GM12872 (cell line): ENCODE data around the gene CLINT1.

Experiments used
- TF ChIP-seq, protein P1 (sequence below): IDR thresholded peaks from 3 replicates; pipeline ENCODE4 v1.5.1; 2011; ENCODE audit warnings: low read depth, mild to moderate bottlenecking, low read length, moderate library complexity; ENCODE audit not compliant: insufficient read depth

CLINT1 gene

DNA sequence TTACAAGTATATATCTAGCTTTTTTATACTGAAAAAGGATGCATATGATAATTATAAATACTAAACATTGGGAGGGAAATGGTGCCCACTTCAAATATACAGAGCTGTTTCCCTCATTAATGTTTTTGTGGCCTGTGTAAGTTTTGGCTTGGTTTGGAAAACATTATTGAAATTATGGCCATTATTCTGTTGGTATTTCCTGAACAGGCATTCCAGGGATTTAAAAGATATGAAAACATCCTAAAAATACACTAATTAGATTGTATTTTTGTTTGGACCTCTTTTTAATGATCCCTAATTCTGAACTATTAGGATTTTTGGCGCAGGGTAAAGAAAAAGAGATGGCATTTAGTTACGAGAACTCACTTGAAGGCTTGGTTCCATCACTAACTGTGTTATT, 50.9 kb downstream of the CLINT1 start:
- TF ChIP-seq, protein P1, sequence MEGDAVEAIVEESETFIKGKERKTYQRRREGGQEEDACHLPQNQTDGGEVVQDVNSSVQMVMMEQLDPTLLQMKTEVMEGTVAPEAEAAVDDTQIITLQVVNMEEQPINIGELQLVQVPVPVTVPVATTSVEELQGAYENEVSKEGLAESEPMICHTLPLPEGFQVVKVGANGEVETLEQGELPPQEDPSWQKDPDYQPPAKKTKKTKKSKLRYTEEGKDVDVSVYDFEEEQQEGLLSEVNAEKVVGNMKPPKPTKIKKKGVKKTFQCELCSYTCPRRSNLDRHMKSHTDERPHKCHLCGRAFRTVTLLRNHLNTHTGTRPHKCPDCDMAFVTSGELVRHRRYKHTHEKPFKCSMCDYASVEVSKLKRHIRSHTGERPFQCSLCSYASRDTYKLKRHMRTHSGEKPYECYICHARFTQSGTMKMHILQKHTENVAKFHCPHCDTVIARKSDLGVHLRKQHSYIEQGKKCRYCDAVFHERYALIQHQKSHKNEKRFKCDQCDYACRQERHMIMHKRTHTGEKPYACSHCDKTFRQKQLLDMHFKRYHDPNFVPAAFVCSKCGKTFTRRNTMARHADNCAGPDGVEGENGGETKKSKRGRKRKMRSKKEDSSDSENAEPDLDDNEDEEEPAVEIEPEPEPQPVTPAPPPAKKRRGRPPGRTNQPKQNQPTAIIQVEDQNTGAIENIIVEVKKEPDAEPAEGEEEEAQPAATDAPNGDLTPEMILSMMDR = no peak

DNA sequence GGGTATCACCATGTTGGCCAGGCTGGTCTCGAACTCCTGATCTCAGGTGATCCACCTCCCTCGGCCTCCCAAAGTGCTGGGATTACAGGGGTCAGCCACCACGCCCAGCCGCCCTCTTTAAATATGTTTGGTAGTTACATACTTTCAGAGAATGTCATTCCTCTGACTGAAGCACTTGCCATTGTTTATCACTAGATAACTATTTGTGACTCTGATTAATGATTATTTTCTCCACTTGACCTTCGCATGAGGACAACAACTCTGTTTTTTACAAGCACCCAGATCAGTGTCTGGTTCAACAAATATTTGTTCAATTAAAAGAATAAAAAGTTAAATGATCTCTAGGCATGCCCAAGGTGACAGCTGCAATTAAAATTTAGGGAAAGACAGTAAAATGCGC, 56.2 kb downstream of the CLINT1 start:
- TF ChIP-seq, protein P1 = no peak

DNA sequence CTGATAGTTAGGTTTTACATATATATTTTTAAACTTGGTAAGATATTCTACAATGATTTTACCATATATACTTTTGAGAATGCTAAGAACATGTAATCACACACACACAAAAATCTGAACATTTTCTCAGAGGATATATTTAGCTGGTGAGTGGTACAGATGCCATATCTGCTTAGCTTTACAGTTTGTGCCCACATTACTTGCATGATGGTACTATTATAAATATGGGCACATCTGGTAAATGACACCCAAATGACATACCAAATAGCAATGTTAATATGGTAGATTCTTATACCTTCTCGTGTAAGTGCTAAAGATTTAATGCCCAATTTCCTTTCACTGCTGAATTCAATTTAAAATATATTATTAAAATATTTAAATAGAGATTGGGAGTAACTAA, 58.8 kb downstream of the CLINT1 start:
- TF ChIP-seq, protein P1 = no peak

DNA sequence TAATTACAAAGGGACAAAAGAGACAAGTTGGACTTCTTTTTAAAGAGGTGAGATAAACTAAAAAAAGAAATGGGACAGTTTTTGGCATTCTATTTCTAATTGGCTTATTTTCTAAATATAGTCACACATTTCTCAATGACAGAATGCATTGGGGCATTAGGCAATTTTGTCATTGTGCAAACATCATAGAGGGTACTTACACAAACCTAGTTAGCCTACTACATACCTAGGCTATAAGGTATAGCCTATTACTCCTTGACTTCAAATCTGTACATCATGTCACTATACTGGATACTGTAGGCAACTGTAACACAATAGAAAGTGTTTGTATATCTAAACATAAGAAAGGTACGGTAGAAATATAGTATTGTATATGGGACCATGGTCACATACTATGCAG, 59.4 kb downstream of the CLINT1 start:
- TF ChIP-seq, protein P1 = no peak

DNA sequence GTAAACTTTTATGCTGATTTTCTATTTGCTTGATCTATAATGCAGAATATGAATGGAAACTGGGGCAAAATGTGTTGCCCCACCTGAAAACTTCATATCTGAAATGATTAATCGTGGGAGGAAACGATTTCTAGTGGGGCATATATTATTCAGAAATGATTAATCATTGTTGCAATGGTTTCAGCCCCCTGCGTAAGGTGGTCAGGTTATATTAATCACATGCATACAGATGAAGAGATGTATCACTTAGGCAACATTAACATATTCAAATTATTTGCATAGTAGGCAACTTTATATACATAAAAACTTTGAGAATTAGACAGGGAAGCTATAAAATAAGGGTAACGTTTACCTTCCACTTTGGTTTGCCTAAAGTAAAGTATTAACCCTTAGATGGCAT, 65.6 kb downstream of the CLINT1 start:
- TF ChIP-seq, protein P1 = no peak

DNA sequence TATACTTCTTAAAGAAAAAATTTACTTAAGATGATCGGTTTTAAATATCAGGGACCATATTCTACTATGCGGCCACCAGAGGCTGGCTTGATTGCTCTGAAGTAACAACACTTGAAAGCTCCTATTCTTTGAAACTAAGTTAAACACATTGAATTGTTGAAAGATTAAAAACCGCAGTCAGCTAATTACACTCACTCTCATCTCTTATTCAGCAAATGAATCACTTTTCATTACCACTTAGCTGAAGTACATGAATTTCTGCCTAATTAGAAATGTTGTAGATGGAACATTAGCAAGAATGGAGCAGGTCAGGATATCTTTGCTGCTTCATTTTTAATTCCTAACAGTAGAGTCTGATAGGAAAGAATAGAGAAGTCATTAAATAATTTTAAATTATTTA, 73.1 kb downstream of the CLINT1 start:
- TF ChIP-seq, protein P1 = no peak

DNA sequence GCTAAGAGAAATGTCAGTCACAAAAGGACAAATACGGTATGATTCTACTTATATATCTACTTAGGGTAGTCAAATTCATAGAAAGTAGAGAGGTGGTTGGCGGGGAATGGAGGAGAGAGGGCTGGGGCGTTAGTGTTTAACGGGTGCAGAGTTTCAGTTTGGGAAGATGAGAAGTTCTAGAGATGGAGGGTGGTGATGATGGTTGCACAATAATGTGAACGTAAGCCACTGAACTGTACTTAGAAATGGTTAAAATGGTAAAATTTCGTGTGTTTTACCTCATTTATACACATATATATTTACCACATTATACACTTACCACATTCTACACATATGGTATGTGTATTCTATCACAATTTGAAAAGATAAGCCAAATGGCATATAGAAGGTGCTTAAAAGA, 79.7 kb downstream of the CLINT1 start:
- TF ChIP-seq, protein P1 = no peak

DNA sequence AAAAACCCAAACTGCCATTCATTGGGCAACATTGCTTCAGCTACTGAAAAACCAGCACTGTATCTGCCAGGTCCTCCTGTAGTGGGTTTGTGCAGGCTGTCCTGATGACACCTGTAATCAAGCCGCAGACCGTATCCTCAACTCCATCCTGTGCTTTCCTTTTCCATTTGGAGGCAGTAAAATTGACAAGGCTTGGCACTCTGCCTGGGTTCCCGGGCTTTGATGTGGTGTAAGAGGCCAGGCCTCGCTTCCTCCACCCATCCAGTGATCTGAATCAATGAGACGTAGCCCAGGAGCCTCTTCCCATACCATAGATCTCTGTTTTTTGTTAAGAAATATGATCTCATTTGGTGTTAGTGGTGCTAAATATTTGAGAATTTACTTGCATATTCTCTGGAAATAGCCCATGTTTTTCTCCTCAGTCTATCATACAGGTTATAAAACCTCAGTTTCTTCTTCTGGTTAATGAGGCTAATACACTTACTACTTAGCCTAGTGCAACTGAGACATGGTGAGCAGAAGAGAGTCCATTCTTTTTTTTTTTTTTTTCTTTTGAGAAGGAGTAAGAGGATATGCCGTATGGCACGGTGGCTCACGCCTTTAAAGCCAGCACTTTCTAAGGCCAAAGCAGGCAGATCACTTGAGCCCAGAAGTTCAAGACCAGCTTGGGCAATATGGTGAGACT, 80.7 kb downstream of the CLINT1 start:
- TF ChIP-seq, protein P1 = no peak
